SK-N-MC (cell line): ENCODE results near the gene SNX1.
"Not testable (repeated sequence)": the region's sequence is repeated elsewhere in the genome, so short reads cannot be mapped to it uniquely, and the experiment has no call there.

Experiments used
- DNase-seq: peaks from one replicate; pipeline ENCODE4 v3.0.0-alpha.2; 2011; ENCODE audit warnings: low read depth, low spot score
- H3K27ac ChIP-seq: fragments of 200-600 bp; sonication (generic); 2 replicates; pipeline ENCODE4 v1.5.1; 2016; ENCODE audit warnings: mixed run types
- H3K36me3 ChIP-seq: fragments of 200-600 bp; sonication (generic); 2 replicates; pipeline ENCODE4 v1.6.1; 2017; ENCODE audit warnings: antibody characterized with exemption, low read length, mixed read lengths; ENCODE audit not compliant: insufficient read depth
- H3K4me3 ChIP-seq: fragments of 200-600 bp; sonication (generic); 2 replicates; pipeline ENCODE4 v1.5.1; 2016
- H3K9ac ChIP-seq: fragments of 200-600 bp; sonication (generic); 2 replicates; pipeline ENCODE4 v1.8.0; 2017; ENCODE audit warnings: mixed run types, mixed read lengths; ENCODE audit not compliant: insufficient read length
- H3K9me3 ChIP-seq: fragments of 200-600 bp; sonication (generic); 2 replicates; pipeline ENCODE4 v1.6.1; 2017; ENCODE audit warnings: low read depth, mild to moderate bottlenecking, antibody characterized with exemption, low read length, moderate library complexity, mixed read lengths
- EZH2 ChIP-seq: fragments of 200-600 bp; sonication (generic); IDR thresholded peaks from one replicate; pipeline ENCODE4 v1.6.1; 2017; ENCODE audit warnings: antibody characterized with exemption
- FOXP2 ChIP-seq: optimal IDR thresholded peaks from 2 replicates; pipeline ENCODE3; 2011; ENCODE audit warnings: mild to moderate bottlenecking, moderate library complexity; ENCODE audit not compliant: insufficient read depth; ENCODE audit errors: extremely low read length, control extremely low read depth
- POLR2AphosphoS5 ChIP-seq: IDR thresholded peaks from 2 replicates; pipeline ENCODE4 v1.6.1; 2012; ENCODE audit warnings: mild to moderate bottlenecking, low read depth, low read length, borderline replicate concordance

SNX1 gene

DNA sequence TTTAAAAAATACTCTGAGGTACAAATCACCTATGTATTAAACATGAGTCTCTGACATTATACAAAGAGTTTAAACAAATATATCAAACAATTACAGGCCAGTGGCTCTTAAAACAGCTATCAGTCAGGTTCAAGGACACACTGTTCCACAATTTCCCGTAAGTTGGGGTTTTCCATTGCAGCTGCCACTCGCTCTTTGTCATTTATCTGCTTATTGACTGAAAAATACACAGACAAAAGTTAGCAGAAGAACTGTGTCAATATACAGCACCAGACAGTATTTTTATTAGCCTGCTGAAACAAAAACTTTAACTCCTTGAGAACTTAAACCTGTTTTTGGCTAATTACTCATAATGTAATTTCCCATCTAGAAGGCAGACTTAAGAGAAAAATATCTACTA is 23.0 kb upstream of the SNX1 start:
- TF ChIP-seq EZH2: no peak
- TF ChIP-seq POLR2AphosphoS5: no peak
- TF ChIP-seq FOXP2: no peak
- DNase-seq: no peak
- Histone ChIP-seq H3K36me3 (peaks cover 33% of the 10 kb centered on the region), H3K4me3 (no peak overlapping the region), H3K27ac (no peak overlapping the region), H3K9me3 (no peaks in the 10 kb centered on the region), H3K9ac (no peak overlapping the region)

- H3K36me3 ChIP-seq: peaks cover 33% of the 10 kb centered on the region
- not testable (repeated sequence) for H3K9ac ChIP-seq, H3K9me3 ChIP-seq, H3K4me3 ChIP-seq, DNase-seq, H3K27ac ChIP-seq
Measured at GRCh38 chr15:64073496-64073895, 22.3 kb upstream of the SNX1 start.

- TF ChIP-seq FOXP2 (no peak), EZH2 (no peak), POLR2AphosphoS5 (no peak)
- Histone ChIP-seq H3K9me3 (no peaks in the 10 kb centered on the region), H3K27ac (no peak overlapping the region), H3K9ac (no peak overlapping the region), H3K4me3 (no peak overlapping the region), H3K36me3 (peaks cover 36% of the 10 kb centered on the region)
- no peak for DNase-seq
Measured at GRCh38 chr15:64082757-64083156, 13.0 kb upstream of the SNX1 start.

- DNase-seq: no peak
- Histone ChIP-seq H3K27ac (no peak overlapping the region), H3K9ac (no peak overlapping the region)
Measured at GRCh38 chr15:64089543-64090280, 6.1 kb upstream of the SNX1 start.

GRCh38 chr15:64090527-64090926 is 5.3 kb upstream of the SNX1 start:
- Histone ChIP-seq H3K27ac (no peak overlapping the region), H3K4me3 (no peak overlapping the region), H3K9ac (no peak overlapping the region), H3K36me3 (peaks cover 27% of the 10 kb centered on the region), H3K9me3 (no peaks in the 10 kb centered on the region)
- TF ChIP-seq FOXP2 (no peak), EZH2 (no peak), POLR2AphosphoS5 (no peak)
- no peak for DNase-seq

More at GRCh38 chr15:64089543-64090280, 6.1 kb upstream of the SNX1 start:
- H3K36me3 ChIP-seq: peaks cover 27% of the 10 kb centered on the region
- TF ChIP-seq EZH2: no peak
- no peak for TF ChIP-seq FOXP2
- no peak for TF ChIP-seq POLR2AphosphoS5
- no peaks in the 10 kb centered on the region for H3K9me3 ChIP-seq
- H3K4me3 ChIP-seq: no peak overlapping the region

DNA sequence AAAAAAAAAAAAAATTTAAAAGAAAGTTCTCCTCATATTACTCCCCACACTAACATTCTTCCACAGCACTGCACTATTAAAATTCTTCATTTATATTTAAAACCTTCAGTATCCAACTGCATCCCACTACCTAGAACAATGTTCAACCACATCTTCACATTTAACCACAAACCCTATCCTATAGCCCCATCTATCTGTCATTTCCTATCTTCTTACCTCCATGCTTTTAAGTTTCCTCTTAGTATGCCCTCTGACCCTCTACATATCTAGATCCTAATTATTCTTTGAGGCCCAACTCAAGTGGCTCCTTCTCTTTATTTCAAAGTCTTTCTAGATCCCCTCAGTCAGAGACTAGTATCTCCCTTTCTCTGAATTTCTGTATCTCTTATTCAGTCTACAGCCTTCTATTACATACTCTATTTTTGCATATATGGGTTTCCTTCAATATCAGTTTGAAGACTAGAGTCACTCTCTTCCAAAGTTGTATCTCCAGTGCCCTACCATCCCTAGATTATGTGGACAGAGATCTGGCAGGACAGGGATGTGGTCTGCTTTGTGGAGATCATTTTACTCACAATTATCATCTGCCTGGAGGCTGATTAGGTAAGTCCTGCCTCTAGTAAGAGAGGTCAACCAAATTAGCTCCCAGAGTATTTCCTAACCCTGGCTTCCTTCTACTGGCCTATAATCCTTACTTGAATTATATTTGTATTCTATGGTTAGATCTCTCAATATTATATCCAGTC is 3.5 kb upstream of the SNX1 start:
- Histone ChIP-seq H3K9ac (peak overlapping the region; percentile 82), H3K9me3 (no peaks in the 10 kb centered on the region)
- DNase-seq: no peak

DNA sequence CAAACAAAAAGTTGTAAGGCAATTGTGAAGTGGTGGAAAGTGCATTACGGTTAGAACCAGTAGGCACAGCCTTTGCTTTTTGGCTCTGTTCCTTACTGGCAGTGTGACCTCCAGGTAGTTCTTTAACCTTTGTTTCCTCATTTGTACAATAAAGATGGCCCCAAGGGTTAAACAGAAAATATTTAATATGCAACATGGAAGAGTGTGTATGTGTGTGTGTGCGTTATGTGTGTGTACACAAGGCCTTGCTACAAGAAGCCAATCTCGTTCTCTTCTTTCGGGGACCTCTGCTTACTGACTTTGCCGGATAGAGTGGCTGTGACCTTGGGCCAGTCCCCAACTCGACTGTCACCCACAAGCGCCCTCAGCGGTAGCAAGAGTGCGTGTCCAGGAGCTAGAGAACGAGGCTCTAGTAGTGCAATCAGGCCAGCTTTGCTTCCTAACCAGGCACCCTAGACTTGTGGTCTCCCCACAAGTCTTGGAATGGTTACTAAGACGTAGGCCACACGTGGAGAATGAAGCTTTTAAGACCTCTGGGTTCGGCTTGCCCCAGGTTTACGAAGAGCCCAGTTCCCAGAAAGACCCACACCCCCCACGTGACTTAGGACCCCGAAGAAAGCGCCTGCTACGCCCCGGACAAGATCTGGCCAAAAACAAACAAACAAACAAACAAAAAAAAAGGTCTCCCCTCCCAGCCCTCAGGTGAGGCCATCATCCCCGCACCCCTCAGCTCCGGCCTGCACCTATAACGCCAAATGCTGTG is 2.7 kb upstream of the SNX1 start:
- Histone ChIP-seq H3K36me3 (peaks cover 18% of the 10 kb centered on the region), H3K27ac (peak overlapping the region; percentile 39; the same call in 1 of the 2 replicates), H3K9me3 (no peaks in the 10 kb centered on the region), H3K9ac (peak overlapping the region; percentile 82), H3K4me3 (peak overlapping the region; percentile 82)
- no peak for DNase-seq
- TF ChIP-seq POLR2AphosphoS5 (no peak), FOXP2 (no peak), EZH2 (no peak)

More for the DNA sequence above, 3.5 kb upstream of the SNX1 start:
- Histone ChIP-seq H3K4me3 (peak overlapping the region; percentile 82), H3K36me3 (peaks cover 26% of the 10 kb centered on the region), H3K27ac (no peak overlapping the region)
- TF ChIP-seq POLR2AphosphoS5: no peak
- TF ChIP-seq EZH2: no peak
- TF ChIP-seq FOXP2: no peak
